Spinal cord (tissue), 10 donors: ENCODE measurements around the gene EFHD1. TPM values are rescaled to one million over a fixed set of nuclear protein-coding genes. Genes with fewer than 3 reads are reported as not detected.

Source experiments
- DNase-seq, 6 donors: peaks; one replicate each; pipeline versions ENCODE4 v3.0.0 to v3.0.0-alpha.2; 2013 to 2015; ENCODE audit warnings: low spot score in 6 of 6, low read depth in 4 of 6
- H3K27ac ChIP-seq: one replicate; pipeline ENCODE4 v1.5.1; 2013; ENCODE audit warnings: low read depth, low read length, control low read depth
- H3K27me3 ChIP-seq: one replicate; pipeline ENCODE4 v1.6.1; 2013; ENCODE audit warnings: low read length; ENCODE audit not compliant: control insufficient read depth, insufficient read depth
- H3K36me3 ChIP-seq: one replicate; pipeline ENCODE4 v1.6.1; 2013; ENCODE audit warnings: low read length; ENCODE audit not compliant: control insufficient read depth, insufficient read depth
- H3K4me1 ChIP-seq: one replicate; pipeline ENCODE4 v1.6.1; 2013; ENCODE audit warnings: low read length; ENCODE audit not compliant: control insufficient read depth, insufficient read depth
- H3K4me3 ChIP-seq: one replicate; pipeline ENCODE4 v1.5.1; 2013; ENCODE audit warnings: low read depth, low read length, control low read depth
- H3K9me3 ChIP-seq: one replicate; pipeline ENCODE4 v1.6.1; 2013; ENCODE audit warnings: low read length; ENCODE audit not compliant: control insufficient read depth, insufficient read depth
- WGBS: methylation state at CpG from one replicate; pipeline ENCODE4 v1.1.5; 2013; ENCODE audit warnings: missing lambda C conversion rate; ENCODE audit not compliant: insufficient coverage; 5-methylcytosine and 5-hydroxymethylcytosine counted together
- long read RNA-seq, 4 donors: transcript quantifications; one replicate each; lab custom pipeline, GENCODE V29; 2026
- polyA plus RNA-seq, 2 donors: library from polyadenylated mRNA; unstranded; fragments of 120-200 nt; gene quantifications; one replicate each; pipeline ENCODE4 v1.2.1, GENCODE V29; 2013; ENCODE audit not compliant: insufficient read length in 2 of 2
- total RNA-seq, 2 donors: library from RNA; depleted of rRNA in 1 of 2; stranded (reverse); fragments of 120-200 nt in 1 of 2; fragments of >200 nt in 1 of 2; gene quantifications; one replicate each; pipeline versions ENCODE4 v1.2.3 to v1.2.4, GENCODE V29; 2013 to 2014
- donor health status: healthy.

EFHD1 gene, protein sequence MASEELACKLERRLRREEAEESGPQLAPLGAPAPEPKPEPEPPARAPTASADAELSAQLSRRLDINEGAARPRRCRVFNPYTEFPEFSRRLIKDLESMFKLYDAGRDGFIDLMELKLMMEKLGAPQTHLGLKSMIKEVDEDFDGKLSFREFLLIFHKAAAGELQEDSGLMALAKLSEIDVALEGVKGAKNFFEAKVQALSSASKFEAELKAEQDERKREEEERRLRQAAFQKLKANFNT
- total RNA-seq: 10 to 100 TPM in 1 of 2 donors, 1 to 10 TPM in 1; 6.5 to 13.7 TPM
- 10 to 100 TPM; 42.9 to 49.0 TPM for polyA plus RNA-seq
- long read RNA-seq, donor 1, transcript EFHD1-204 (3 exons, 1,538 nt): minor isoform, 5 of 21 reads
- long read RNA-seq, donor 1, transcript EFHD1-201 (4 exons, 2,259 nt): major isoform, 14 of 21 reads
- long read RNA-seq, donor 1, partial matches to known transcripts: 0 of 21 reads
- long read RNA-seq, donor 1, other reads (novel, unspliced or antisense): 0 of 21 reads
- long read RNA-seq, donor 2, transcript EFHD1-201 (4 exons, 2,259 nt): major isoform, 17 of 20 reads
- long read RNA-seq, donor 2, partial matches to known transcripts: 0 of 20 reads
- long read RNA-seq, donor 2, other reads (novel, unspliced or antisense): 0 of 20 reads
- long read RNA-seq, donor 3, transcript EFHD1-201 (4 exons, 2,259 nt): major isoform, 16 of 16 reads
- long read RNA-seq, donor 3, partial matches to known transcripts: 0 of 16 reads
- long read RNA-seq, donor 3, other reads (novel, unspliced or antisense): 0 of 16 reads
- long read RNA-seq, donor 4, partial matches to known transcripts: 0 of 3 reads
- long read RNA-seq, donor 4, other reads (novel, unspliced or antisense): 0 of 3 reads

DNA sequence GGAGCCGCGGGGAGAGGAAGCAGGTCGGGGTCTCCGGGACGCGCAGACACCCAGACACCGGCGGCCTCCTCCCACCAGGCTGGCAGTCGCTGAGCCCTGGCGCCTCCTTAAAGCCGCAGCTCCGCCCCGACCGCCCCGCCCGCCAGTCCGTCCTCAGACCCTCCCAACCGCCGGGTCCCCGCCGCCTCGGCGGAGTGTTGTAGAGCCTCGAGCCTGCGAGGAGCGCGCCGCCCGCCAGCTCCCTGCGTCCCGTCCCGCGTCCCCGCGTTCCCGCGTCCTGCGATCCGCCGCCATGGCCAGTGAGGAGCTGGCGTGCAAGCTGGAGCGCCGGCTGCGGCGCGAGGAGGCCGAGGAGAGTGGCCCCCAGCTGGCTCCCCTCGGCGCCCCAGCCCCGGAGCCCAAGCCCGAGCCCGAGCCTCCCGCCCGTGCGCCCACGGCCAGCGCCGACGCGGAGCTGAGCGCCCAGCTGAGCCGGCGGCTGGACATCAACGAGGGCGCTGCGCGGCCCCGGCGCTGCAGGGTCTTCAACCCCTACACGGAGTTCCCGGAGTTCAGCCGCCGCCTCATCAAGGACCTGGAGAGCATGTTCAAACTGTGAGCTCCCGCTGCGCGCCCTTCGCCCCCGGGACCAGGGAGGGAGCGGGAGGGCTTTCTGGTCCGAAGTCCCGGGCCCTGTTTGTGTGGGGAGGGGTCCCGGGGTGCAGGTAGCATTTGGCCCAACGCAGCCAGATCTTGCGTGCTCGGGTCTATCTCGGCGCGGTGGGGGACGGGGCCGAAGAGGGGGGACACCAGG, at the start of gene EFHD1:
EFHD1 (plus strand) TSS at position 192 of the 793 bp plus-strand sequence; CDS start at position 293, 101 bp downstream.
- peak within 1 kb of the TSS; percentile 62 for H3K4me3 ChIP-seq
- peak within 1 kb of the TSS; percentile 52 for H3K27ac ChIP-seq
- H3K9me3 ChIP-seq: no peaks in the 10 kb centered on the region
- DNase-seq: peak in 3 of 6 donors; percentile 63 to 89 (median 84)
- peaks cover 41% of the 10 kb centered on the region for H3K4me1 ChIP-seq
- no peaks in the 10 kb centered on the region for H3K36me3 ChIP-seq
- peaks cover 29% of the 10 kb centered on the region for H3K27me3 ChIP-seq
- under 1% methylated on average over 90 of the region's 90 CpGs for WGBS

DNA sequence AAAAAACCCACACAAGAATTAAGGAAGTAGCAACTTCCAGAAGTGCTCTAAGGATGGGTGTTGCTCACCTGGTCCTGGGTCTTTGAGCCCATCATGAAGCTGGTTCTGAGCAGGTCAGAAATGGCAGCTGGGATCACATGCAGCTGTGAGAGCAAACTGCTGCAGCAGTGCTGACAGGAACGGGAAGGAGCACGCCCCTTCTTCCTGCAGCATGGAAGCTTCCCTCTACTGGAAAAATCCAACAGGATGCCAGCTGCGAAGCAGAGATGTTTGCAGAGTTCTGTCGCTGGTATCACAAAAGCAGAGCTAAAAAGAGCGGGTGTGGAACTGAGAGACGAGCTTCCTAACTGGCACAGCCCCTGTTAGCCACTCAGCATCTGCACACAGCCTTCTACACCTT, 49.2 kb upstream of the EFHD1 start:
- Histone ChIP-seq H3K27me3 (no peaks in the 10 kb centered on the region), H3K4me3 (no peak overlapping the region), H3K36me3 (peaks cover 21% of the 10 kb centered on the region), H3K4me1 (peaks cover 8% of the 10 kb centered on the region), H3K27ac (no peak overlapping the region), H3K9me3 (peaks cover 2% of the 10 kb centered on the region)
- WGBS: 86% methylated on average over 4 of the region's 6 CpGs
- no peak for DNase-seq

DNA sequence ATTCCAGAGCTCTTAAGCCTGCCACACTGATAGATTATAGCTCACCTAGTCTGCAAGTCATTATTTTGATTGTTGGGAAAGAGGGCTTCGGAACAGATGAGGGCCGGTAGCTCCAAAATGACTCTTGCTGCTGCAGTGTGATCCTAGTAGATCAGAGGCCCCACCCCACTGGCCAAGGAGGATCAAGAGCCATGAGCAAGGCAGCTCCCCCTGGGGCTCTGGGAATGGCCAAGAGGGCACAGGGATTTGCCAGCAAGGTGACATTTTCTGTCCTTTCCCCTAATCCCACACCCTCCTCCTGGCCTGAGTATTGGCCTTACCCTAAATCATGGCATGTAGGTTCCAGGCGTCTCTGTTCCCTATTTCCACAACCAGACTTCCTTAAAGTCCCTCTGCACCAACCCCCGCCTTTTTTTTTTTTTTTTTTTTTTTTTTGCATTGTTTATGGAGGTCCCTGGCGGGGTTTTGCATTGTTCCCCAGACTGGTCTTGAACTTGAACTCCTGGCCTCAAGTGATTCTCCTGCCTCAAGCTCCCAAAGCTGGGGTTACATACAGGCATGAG, 46.4 kb upstream of the EFHD1 start:
- no peak overlapping the region for H3K4me3 ChIP-seq
- H3K9me3 ChIP-seq: peaks cover 2% of the 10 kb centered on the region
- no peaks in the 10 kb centered on the region for H3K27me3 ChIP-seq
- 72% methylated on average over 2 of the region's 5 CpGs for WGBS
- H3K27ac ChIP-seq: no peak overlapping the region
- no peak for DNase-seq
- peaks cover 8% of the 10 kb centered on the region for H3K4me1 ChIP-seq
- peaks cover 3% of the 10 kb centered on the region for H3K36me3 ChIP-seq

DNA sequence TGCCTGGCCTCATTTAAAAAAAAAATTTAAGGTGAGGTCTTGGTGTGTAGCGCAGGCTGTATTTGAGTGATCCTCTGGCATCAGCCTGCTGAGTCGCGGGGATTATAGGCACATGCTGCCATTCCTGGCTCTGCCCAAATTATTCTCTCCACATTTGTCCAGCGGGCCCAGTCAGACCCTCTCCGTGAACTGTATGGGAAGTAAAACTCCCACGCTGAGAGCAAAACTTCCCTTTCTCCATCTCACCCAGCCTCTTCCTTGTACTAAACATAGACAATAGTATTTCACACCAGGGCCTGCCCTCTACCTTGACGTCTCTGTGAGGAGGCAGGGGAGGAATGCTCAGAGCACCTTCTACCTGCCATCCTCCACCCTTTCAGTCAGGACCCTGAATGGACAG, 45.9 kb upstream of the EFHD1 start:
- WGBS: 82% methylated on average over 6 of the region's 7 CpGs
- H3K27ac ChIP-seq: no peak overlapping the region
- peaks cover 3% of the 10 kb centered on the region for H3K36me3 ChIP-seq
- H3K4me1 ChIP-seq: peaks cover 8% of the 10 kb centered on the region
- H3K4me3 ChIP-seq: no peak overlapping the region
- no peaks in the 10 kb centered on the region for H3K27me3 ChIP-seq
- DNase-seq: no peak
- H3K9me3 ChIP-seq: peaks cover 2% of the 10 kb centered on the region

DNA sequence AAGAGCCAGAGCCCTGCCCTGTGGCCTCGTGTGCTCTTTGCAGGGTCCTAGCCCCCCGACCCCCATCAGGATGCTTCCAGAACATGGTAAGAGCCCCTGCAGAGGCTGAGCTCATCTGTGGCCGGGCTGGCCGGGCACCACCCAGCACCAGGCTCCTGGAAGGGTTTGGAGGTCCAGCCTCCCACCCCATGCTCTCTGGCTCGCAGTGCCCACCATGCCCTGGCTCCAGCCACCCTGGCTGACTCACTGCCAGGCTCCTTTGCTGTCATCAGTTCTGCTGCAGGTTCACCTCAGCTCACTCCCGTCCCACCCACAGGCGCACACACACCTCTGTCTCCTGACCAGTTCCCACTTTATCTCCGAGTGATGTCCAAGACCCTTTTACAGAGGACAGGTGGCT, 45.4 kb upstream of the EFHD1 start:
- H3K27ac ChIP-seq: no peak overlapping the region

DNA sequence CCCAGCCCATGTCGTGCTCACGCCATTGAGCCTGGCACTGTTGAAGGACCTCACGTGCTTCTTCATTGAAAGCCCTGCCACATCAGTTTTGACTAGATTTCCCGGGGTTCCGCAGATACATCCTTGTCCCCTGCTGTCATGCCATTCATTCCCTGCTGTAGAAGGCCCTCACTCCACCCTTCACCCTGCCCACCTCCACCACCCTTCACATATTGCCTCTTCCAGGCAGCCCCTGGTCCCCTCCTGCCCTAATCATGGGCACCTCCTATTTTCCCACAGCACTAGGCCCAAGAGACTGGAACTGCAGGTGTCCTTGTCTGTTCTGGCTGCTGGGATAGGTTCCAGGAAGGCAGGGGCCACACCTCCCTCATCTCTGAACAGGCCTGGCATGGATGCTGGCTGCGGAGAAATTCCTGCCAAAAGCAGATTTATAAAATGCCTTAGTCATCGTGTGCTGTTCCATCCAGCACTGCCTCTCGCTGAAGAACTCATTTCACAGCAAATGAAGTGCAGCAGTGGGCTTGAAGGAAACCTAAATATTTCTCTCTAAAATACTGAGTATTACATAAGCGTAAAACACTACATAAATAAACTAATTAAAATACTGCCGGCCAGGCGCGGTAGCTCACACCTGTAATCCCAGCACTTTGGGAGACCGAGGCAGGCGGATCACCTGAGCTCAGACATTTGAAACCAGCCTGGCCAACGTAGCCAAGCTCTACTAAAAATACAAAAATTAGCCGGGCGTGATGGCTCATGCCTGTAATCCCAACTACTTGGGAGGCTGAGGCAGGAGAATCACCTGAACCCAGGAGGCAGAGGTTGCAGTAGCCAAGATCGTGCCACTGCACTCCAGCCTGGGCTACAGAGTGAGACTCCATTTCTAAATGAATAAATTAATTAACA, 44.5 kb upstream of the EFHD1 start:
- DNase-seq: peak in 2 of 6 donors; percentile 54 to 66
- peaks cover 2% of the 10 kb centered on the region for H3K9me3 ChIP-seq
- peaks cover 3% of the 10 kb centered on the region for H3K36me3 ChIP-seq
- peaks cover 8% of the 10 kb centered on the region for H3K4me1 ChIP-seq
- no peak overlapping the region for H3K27ac ChIP-seq
- no peak overlapping the region for H3K4me3 ChIP-seq
- WGBS: 87% methylated on average over 15 of the region's 18 CpGs
- no peaks in the 10 kb centered on the region for H3K27me3 ChIP-seq

More for the DNA sequence above, 45.4 kb upstream of the EFHD1 start:
- DNase-seq: no peak
- 89% methylated on average over 8 of the region's 8 CpGs for WGBS
- Histone ChIP-seq H3K4me1 (peaks cover 8% of the 10 kb centered on the region), H3K27me3 (no peaks in the 10 kb centered on the region), H3K36me3 (peaks cover 3% of the 10 kb centered on the region), H3K9me3 (peaks cover 2% of the 10 kb centered on the region), H3K4me3 (no peak overlapping the region)

DNA sequence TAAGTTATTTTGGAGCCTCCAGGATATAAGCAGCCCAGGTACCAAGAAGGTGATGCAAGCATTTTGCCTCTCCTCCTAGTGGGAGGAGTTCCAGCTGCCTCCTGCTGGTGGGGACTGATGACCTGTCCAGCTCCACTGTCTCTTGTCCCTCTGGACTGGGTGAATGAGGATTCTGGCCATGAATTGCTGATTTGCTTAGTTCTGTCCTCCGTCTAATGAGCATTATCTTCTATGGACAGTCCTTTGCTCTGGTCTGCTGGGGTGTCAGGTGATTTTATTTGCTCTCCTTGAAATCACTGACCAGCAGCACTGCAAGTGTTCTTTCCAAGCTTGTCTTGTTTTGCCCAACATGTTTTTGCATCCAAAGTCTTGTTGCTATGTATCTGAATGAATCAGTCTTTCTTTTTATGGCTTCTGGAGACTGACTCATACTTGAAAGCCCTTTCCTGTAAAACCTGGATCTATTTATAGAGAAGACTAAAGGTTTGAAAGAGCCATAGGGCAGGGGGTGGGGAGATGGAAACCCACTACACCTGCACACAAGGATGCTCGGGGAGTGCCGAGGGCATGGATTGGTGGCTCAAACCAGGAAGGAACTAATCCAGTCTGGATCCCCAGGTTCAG, 40.5 kb upstream of the EFHD1 start:
- Histone ChIP-seq H3K27ac (no peak overlapping the region), H3K4me3 (no peak overlapping the region), H3K9me3 (no peaks in the 10 kb centered on the region), H3K4me1 (peaks cover 5% of the 10 kb centered on the region), H3K36me3 (peaks cover 3% of the 10 kb centered on the region), H3K27me3 (no peaks in the 10 kb centered on the region)
- WGBS: 82% methylated on average over 3 of the region's 3 CpGs
- no peak for DNase-seq

DNA sequence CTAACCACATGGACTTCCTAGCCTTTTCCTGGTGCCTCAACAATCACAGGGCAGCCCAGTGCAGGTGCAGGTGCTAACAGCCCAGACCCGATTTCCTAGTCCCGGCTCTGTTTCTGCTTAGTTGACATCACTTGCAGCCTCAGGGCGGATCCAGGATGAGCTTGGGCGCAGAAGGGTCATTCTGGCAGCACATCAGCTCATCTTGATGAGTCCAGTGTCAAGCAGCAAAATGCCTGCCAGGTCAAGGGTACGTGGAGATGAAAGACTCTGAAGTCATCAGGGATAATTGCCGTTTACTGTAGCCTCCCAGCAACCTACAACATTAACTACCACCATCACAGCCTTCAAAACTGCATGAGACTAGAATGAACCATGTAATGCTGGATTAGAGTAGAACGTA, 39.4 kb upstream of the EFHD1 start:
- Histone ChIP-seq H3K27me3 (no peaks in the 10 kb centered on the region), H3K36me3 (no peaks in the 10 kb centered on the region), H3K27ac (no peak overlapping the region), H3K9me3 (no peaks in the 10 kb centered on the region), H3K4me3 (no peak overlapping the region), H3K4me1 (peaks cover 5% of the 10 kb centered on the region)
- 90% methylated on average over 4 of the region's 7 CpGs for WGBS
- DNase-seq: no peak
